A549 (cell line): ENCODE results near the gene MCTP2. TPM values are rescaled to one million over a fixed set of nuclear protein-coding genes. Genes with fewer than 3 reads are reported as not detected.

Experiments
- ATAC-seq, 2 experiments: fragments of 200-7000 bp in 1 of 2; fragments of >200 bp in 1 of 2; cut with Nextera tagmentation in 1 of 2; cut with Tn5 transposase in 1 of 2; 3 replicates each; pipeline versions ENCODE4 v1.8.0 to v1.9.1; 2018 to 2020; ENCODE audit warnings: mild to moderate bottlenecking in 1 of 2, moderate library complexity in 1 of 2
- CTCF ChIA-PET: fragments of 300-600 bp; sonication (Branson Sonifier 250); formaldehyde crosslinking; extraction: SDS; loops from one replicate; lab custom pipeline; 2021; ENCODE audit warnings: antibody characterized with exemption, inconsistent platforms; lab: Yijun Ruan, JAX
- POLR2A ChIA-PET: fragments of 350-600 bp; formaldehyde crosslinking; extraction: SDS; loops from one replicate; lab custom pipeline; 2021; ENCODE audit warnings: antibody characterized with exemption, inconsistent platforms; lab: Yijun Ruan, JAX
- DNase-seq, 2 experiments: peaks; one replicate each; pipeline versions ENCODE4 v3.0.0 to v3.0.0-alpha.2; 2011 to 2016; ENCODE audit warnings: low read depth in 1 of 2, low spot score in 1 of 2
- FAIRE-seq: peaks from 2 replicates; lab custom pipeline; 2011; peaks lifted over from hg19 to GRCh38; lab: Jason Lieb, UNC
- H3K27ac ChIP-seq, 2 experiments: fragments of >200 bp; sonication (Bioruptor Twin); formaldehyde crosslinking; 3 replicates each; pipeline ENCODE4 v1.5.1; 2016 to 2017
- H3K4me1 ChIP-seq: fragments of >200 bp; sonication (Bioruptor Twin); formaldehyde crosslinking; 3 replicates; pipeline ENCODE4 v1.6.1; 2016
- H3K4me2 ChIP-seq: fragments of >200 bp; sonication (Bioruptor Twin); formaldehyde crosslinking; 3 replicates; pipeline ENCODE4 v1.6.1; 2016
- H3K4me3 ChIP-seq: fragments of >200 bp; sonication (Bioruptor Twin); formaldehyde crosslinking; 3 replicates; pipeline ENCODE4 v1.5.1; 2016
- H3K9me3 ChIP-seq: fragments of >200 bp; sonication (Bioruptor Twin); formaldehyde crosslinking; 3 replicates; pipeline ENCODE4 v1.6.1; 2016
- BHLHE40 ChIP-seq: IDR thresholded peaks from 2 replicates; pipeline ENCODE4 v1.6.1; 2012; ENCODE audit warnings: low read depth, low read length, inconsistent platforms
- CHD2 ChIP-seq: fragments of 150-350 bp; IDR thresholded peaks from 2 replicates; pipeline ENCODE4 v1.6.1; 2014; ENCODE audit warnings: low read length; ENCODE audit not compliant: partially characterized antibody
- CTCF ChIP-seq: fragments of >200 bp; sonication (Bioruptor Twin); formaldehyde crosslinking; IDR thresholded peaks from 3 replicates; pipeline ENCODE4 v1.5.1; 2016
- EHMT2 ChIP-seq: fragments of 200-600 bp; sonication (generic); IDR thresholded peaks from 2 replicates; pipeline ENCODE4 v1.6.1; 2016; ENCODE audit warnings: antibody characterized with exemption, low read depth, mild to moderate bottlenecking, moderate library complexity
- ELK1 ChIP-seq: fragments of 150-350 bp; IDR thresholded peaks from 2 replicates; pipeline ENCODE4 v1.6.1; 2014; ENCODE audit warnings: low read depth, mild to moderate bottlenecking, low read length
- FOXS1 ChIP-seq: fragments of 250-450 bp; sonication (Bioruptor Pico); IDR thresholded peaks from 2 replicates; pipeline ENCODE4 v1.5.0; 2020; ENCODE audit warnings: mild to moderate bottlenecking, moderate library complexity
- HDAC2 ChIP-seq: fragments of 200-600 bp; sonication (generic); IDR thresholded peaks from 2 replicates; pipeline ENCODE4 v1.6.1; 2016
- HEYL ChIP-seq: fragments of 250-450 bp; sonication (Bioruptor Pico); IDR thresholded peaks from 2 replicates; pipeline ENCODE4 v1.8.0; 2021; ENCODE audit warnings: mild to moderate bottlenecking, moderate library complexity
- HOXB13 ChIP-seq: fragments of 250-450 bp; sonication (Bioruptor Pico); IDR thresholded peaks from 2 replicates; pipeline ENCODE4 v1.5.0; 2020; ENCODE audit warnings: low read depth, mild to moderate bottlenecking, moderate library complexity
- HOXB5 ChIP-seq: fragments of 250-450 bp; sonication (Bioruptor Pico); IDR thresholded peaks from 2 replicates; pipeline ENCODE4 v1.5.0; 2020; ENCODE audit warnings: mild to moderate bottlenecking, moderate library complexity
- KDM1A ChIP-seq: fragments of 200-600 bp; sonication (generic); IDR thresholded peaks from 2 replicates; pipeline ENCODE4 v1.6.1; 2016; ENCODE audit warnings: low read depth, mild to moderate bottlenecking
- MYC ChIP-seq: IDR thresholded peaks from 2 replicates; pipeline ENCODE4 v1.6.1; 2012; ENCODE audit warnings: mild to moderate bottlenecking, inconsistent platforms, low read length, improper control_type of control experiment, borderline replicate concordance
- NPAS2 ChIP-seq: fragments of 250-450 bp; sonication (Bioruptor Pico); IDR thresholded peaks from 2 replicates; pipeline ENCODE4 v1.8.0; 2022; ENCODE audit warnings: mild to moderate bottlenecking, moderate library complexity, borderline replicate concordance
- NR3C1 ChIP-seq: fragments of >200 bp; sonication (Bioruptor Twin); formaldehyde crosslinking; IDR thresholded peaks from 3 replicates; pipeline ENCODE4 v1.6.1; 2017
- POLR2A ChIP-seq: IDR thresholded peaks from 2 replicates; pipeline ENCODE4 v1.6.1; 2012; ENCODE audit warnings: mild to moderate bottlenecking, low read length
- POLR2AphosphoS2 ChIP-seq: conservative IDR thresholded peaks from 2 replicates; pipeline ENCODE4 v1.6.1; 2012; ENCODE audit warnings: low read length, improper control_type of control experiment, inconsistent platforms
- RAD21 ChIP-seq, 2 experiments: fragments of >200 bp in 1 of 2; sonication (Bioruptor Twin) in 1 of 2; formaldehyde crosslinking in 1 of 2; IDR thresholded peaks in 1 of 2; conservative IDR thresholded peaks in 1 of 2; 2 replicates in 1 of 2; 3 replicates in 1 of 2; pipeline ENCODE4 v1.6.1; 2012 to 2018; ENCODE audit warnings: inconsistent platforms in 1 of 2
- RCOR1 ChIP-seq: fragments of 150-350 bp; IDR thresholded peaks from 2 replicates; pipeline ENCODE4 v1.6.1; 2014; ENCODE audit warnings: antibody characterized with exemption, low read length, low read depth
- RFX5 ChIP-seq: fragments of 450-650 bp; IDR thresholded peaks from 2 replicates; pipeline ENCODE4 v1.7.1; 2014; ENCODE audit warnings: antibody characterized with exemption, mild to moderate bottlenecking, moderate library complexity
- RNF2 ChIP-seq: fragments of 200-600 bp; sonication (generic); IDR thresholded peaks from 2 replicates; pipeline ENCODE4 v1.6.1; 2016; ENCODE audit warnings: low read depth, mild to moderate bottlenecking, antibody characterized with exemption, moderate library complexity, borderline replicate concordance
- SMC3 ChIP-seq: fragments of >200 bp; sonication (Bioruptor Twin); formaldehyde crosslinking; IDR thresholded peaks from 3 replicates; pipeline ENCODE4 v1.6.1; 2018; ENCODE audit warnings: inconsistent platforms
- SREBF2 ChIP-seq: fragments of 450-650 bp; IDR thresholded peaks from 2 replicates; pipeline ENCODE4 v1.6.1; 2014; ENCODE audit warnings: mild to moderate bottlenecking, moderate library complexity
- TP53 ChIP-seq: fragments of 250-450 bp; sonication (Bioruptor Pico); IDR thresholded peaks from 2 replicates; pipeline ENCODE4 v1.5.0; 2021; ENCODE audit warnings: mild to moderate bottlenecking, moderate library complexity
- whole genome bisulfite sequencing: methylation state at CpG from one replicate; pipeline ENCODE4 v1.1.6; 2017; ENCODE audit errors: missing lambda C conversion rate; 5-methylcytosine and 5-hydroxymethylcytosine counted together
- polyA plus RNA-seq, 4 experiments: library from polyadenylated mRNA; depleted of rRNA in 3 of 4; stranded (reverse); fragments of >200 nt; fragmentation: RNase III in 1 of 4; extraction: RNeasy Plus Mini Kit Qiagen cat#74134 plus additional on column Dnase treatment in 1 of 4; gene quantifications; 2 replicates in 3 of 4; 3 replicates in 1 of 4; pipeline ENCODE4 v1.2.3, GENCODE V29; 2011 to 2017
- TF ChIP-seq, protein P1 (sequence below): fragments of >200 bp; sonication (Bioruptor Twin); formaldehyde crosslinking; IDR thresholded peaks from 3 replicates; pipeline ENCODE4 v1.6.1; 2016
- TF ChIP-seq, protein P2 (sequence below): fragments of 450-650 bp; IDR thresholded peaks from 2 replicates; pipeline ENCODE4 v1.6.1; 2014; ENCODE audit warnings: antibody characterized with exemption
- TF ChIP-seq, protein P3 (sequence below): fragments of 250-450 bp; sonication (Bioruptor Pico); IDR thresholded peaks from 2 replicates; pipeline ENCODE4 v1.5.0; 2020; ENCODE audit warnings: low read depth, mild to moderate bottlenecking, moderate library complexity
- TF ChIP-seq, protein P4 (sequence below): fragments of >200 bp; sonication (Bioruptor Twin); formaldehyde crosslinking; IDR thresholded peaks from 2 replicates; pipeline ENCODE4 v1.6.1; 2016

MCTP2 gene
- polyA plus RNA-seq, 2 of the 4 experiments (the other 2 are of a cell fraction), result not detected

DNA sequence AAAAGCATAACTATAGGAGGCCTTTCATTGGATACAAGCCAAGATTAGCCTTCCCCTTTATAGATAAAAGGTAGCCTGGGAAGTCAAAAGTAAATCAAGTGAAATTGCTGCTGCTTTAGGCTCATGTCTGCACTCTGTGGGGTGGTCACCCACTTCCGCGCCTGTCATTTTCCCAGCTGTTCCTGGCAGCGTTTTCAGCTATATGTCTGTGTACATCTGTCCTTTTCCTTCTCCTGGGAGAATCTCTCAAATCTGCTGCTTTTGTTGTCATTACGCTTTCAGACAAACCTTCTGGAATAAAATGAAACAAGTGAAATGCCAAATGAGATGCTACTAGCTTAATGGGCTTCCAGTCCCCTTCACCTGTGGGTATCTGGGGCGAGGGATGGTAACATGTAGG is 211.8 kb downstream of the MCTP2 start:
- DNase-seq, result no peak
- 30% methylated on average over 5 of the region's 5 CpGs for WGBS
- Histone ChIP-seq H3K4me3 (no peak overlapping the region), H3K9me3 (no peaks in the 10 kb centered on the region; the same call in 2 of the 3 replicates), H3K4me1 (no peaks in the 10 kb centered on the region), H3K4me2 (no peak overlapping the region), H3K27ac (no peak overlapping the region)
- POLR2A ChIA-PET, result no interaction called here
- TF ChIP-seq HEYL (CRISPR knock-in tag) (no peak), RCOR1 (no peak), SMC3 (no peak), NPAS2 (CRISPR knock-in tag) (no peak), HDAC2 (no peak), POLR2A (no peak), FOXS1 (CRISPR knock-in tag) (no peak), NR3C1 (no peak), HOXB5 (CRISPR knock-in tag) (no peak), POLR2AphosphoS2 (no peak), CTCF (no peak), RNF2 (no peak), MYC (no peak), EHMT2 (no peak), TP53 (CRISPR knock-in tag) (no peak), KDM1A (no peak)
- TF ChIP-seq, protein P1, sequence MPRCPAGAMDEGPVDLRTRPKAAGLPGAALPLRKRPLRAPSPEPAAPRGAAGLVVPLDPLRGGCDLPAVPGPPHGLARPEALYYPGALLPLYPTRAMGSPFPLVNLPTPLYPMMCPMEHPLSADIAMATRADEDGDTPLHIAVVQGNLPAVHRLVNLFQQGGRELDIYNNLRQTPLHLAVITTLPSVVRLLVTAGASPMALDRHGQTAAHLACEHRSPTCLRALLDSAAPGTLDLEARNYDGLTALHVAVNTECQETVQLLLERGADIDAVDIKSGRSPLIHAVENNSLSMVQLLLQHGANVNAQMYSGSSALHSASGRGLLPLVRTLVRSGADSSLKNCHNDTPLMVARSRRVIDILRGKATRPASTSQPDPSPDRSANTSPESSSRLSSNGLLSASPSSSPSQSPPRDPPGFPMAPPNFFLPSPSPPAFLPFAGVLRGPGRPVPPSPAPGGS, result no peak
- TF ChIP-seq, protein P2, sequence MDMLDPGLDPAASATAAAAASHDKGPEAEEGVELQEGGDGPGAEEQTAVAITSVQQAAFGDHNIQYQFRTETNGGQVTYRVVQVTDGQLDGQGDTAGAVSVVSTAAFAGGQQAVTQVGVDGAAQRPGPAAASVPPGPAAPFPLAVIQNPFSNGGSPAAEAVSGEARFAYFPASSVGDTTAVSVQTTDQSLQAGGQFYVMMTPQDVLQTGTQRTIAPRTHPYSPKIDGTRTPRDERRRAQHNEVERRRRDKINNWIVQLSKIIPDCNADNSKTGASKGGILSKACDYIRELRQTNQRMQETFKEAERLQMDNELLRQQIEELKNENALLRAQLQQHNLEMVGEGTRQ, result no peak
- TF ChIP-seq, protein P3, sequence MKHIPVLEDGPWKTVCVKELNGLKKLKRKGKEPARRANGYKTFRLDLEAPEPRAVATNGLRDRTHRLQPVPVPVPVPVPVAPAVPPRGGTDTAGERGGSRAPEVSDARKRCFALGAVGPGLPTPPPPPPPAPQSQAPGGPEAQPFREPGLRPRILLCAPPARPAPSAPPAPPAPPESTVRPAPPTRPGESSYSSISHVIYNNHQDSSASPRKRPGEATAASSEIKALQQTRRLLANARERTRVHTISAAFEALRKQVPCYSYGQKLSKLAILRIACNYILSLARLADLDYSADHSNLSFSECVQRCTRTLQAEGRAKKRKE (CRISPR knock-in tag), result no peak
- TF ChIP-seq, protein P4, sequence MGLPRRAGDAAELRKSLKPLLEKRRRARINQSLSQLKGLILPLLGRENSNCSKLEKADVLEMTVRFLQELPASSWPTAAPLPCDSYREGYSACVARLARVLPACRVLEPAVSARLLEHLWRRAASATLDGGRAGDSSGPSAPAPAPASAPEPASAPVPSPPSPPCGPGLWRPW, result no peak
- no peak for ATAC-seq
- FAIRE-seq, result no peak
- CTCF ChIA-PET, result no interaction called here

- DNase-seq, result no peak
- POLR2A ChIA-PET, result no interaction called here
- no peaks in the 10 kb centered on the region for H3K4me1 ChIP-seq
- FAIRE-seq, result no peak
- no peak for ATAC-seq
- WGBS, result 18% methylated on average over 7 of the region's 7 CpGs
- peaks cover 2% of the 10 kb centered on the region; the same call in 2 of the 3 replicates for H3K9me3 ChIP-seq
- H3K4me2 ChIP-seq, result no peak overlapping the region
- CTCF ChIA-PET, result no interaction called here
- no peak for TF ChIP-seq RNF2
- TF ChIP-seq BHLHE40, result no peak
- no peak for TF ChIP-seq SMC3
- no peak for TF ChIP-seq CHD2
- no peak for TF ChIP-seq HDAC2
- no peak for TF ChIP-seq RFX5
- no peak for TF ChIP-seq ELK1
- no peak for TF ChIP-seq SREBF2
- TF ChIP-seq EHMT2, result no peak
- no peak for TF ChIP-seq RAD21 (conservative IDR thresholded peaks at IDR 0.05 in 1 of 2, IDR thresholded peaks at IDR 0.05 in 1 of 2)
- TF ChIP-seq NR3C1, result no peak
- TF ChIP-seq HOXB13, result no peak
- TF ChIP-seq, all 56 proteins: peak for 0
- Histone ChIP-seq H3K27ac (no peak overlapping the region), H3K4me3 (no peak overlapping the region)
These were observed 214.3 kb downstream of the MCTP2 start for GRCh38 chr15:94445566-94446160.
